Neural crest cell (in vitro differentiated cells): ENCODE data around the gene CRYAB. TPM values are rescaled to one million over a fixed set of nuclear protein-coding genes. Genes with fewer than 3 reads are reported as not detected.
"Not testable (repeated sequence)": the region's sequence is repeated elsewhere in the genome, so short reads cannot be mapped to it uniquely, and the experiment has no call there.

ENCODE experiments used
- DNase-seq: peaks from one replicate; pipeline ENCODE4 v3.0.0; 2021; ENCODE audit warnings: low read depth, mixed read lengths, low spot score
- H3K27ac Mint-ChIP-seq: one replicate; pipeline ENCODE4 v1.8.0; 2021; ENCODE audit warnings: mild to moderate bottlenecking, mixed read lengths; ENCODE audit not compliant: unreplicated experiment
- H3K27me3 Mint-ChIP-seq: 2 replicates; pipeline ENCODE4 v1.8.0; 2021; ENCODE audit warnings: low read depth, mild to moderate bottlenecking, mixed read lengths
- H3K36me3 Mint-ChIP-seq: 2 replicates; pipeline ENCODE4 v1.8.0; 2021; ENCODE audit warnings: low read depth, mild to moderate bottlenecking, mixed read lengths
- H3K4me1 Mint-ChIP-seq: 2 replicates; pipeline ENCODE4 v1.8.0; 2021; ENCODE audit warnings: mixed read lengths
- H3K4me3 Mint-ChIP-seq: one replicate; pipeline ENCODE4 v1.8.0; 2021; ENCODE audit warnings: mild to moderate bottlenecking, mixed read lengths
- H3K9me3 Mint-ChIP-seq: 2 replicates; pipeline ENCODE4 v1.8.0; 2021; ENCODE audit warnings: mixed read lengths
- CTCF ChIP-seq: fragments of 200-600 bp; sonication (generic); conservative IDR thresholded peaks from 2 replicates; pipeline ENCODE4 v1.5.0; 2021; ENCODE audit warnings: antibody characterized with exemption, mild to moderate bottlenecking
- total RNA-seq: library from RNA; stranded (reverse); gene quantifications from 2 replicates; pipeline ENCODE4 v1.2.1, GENCODE V29; 2021

The CRYAB gene
- total RNA-seq, 1 donor from 2014 or later: not detected

DNA sequence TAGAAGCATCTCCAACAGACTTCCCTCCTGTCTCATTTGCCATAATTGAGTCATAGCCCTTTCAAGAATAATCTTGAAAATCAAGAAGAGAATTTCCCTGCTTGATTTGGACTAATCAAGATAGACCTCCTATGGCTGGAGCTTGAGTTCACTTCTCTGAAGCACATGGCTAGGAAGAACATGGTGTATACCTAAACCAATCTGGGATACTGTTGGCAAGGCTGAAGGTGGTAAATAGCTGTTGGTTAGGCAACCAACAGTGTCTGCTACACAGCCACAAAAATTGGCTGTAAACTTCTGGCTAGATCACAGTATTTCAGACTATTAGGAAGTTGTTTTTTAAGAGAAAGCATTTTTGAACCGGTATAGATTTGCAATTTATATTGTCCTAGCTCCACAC, 4.9 kb downstream of the CRYAB start:
- H3K27ac Mint-ChIP-seq: no peak overlapping the region
- TF ChIP-seq CTCF: no peak
- H3K4me1 Mint-ChIP-seq: peaks cover 5% of the 10 kb centered on the region
- H3K36me3 Mint-ChIP-seq: no peaks in the 10 kb centered on the region
- peaks cover 4% of the 10 kb centered on the region for H3K27me3 Mint-ChIP-seq
- no peak for DNase-seq
- H3K4me3 Mint-ChIP-seq: no peak overlapping the region
- no peaks in the 10 kb centered on the region for H3K9me3 Mint-ChIP-seq

- peaks cover 4% of the 10 kb centered on the region for H3K27me3 Mint-ChIP-seq
- no peak for TF ChIP-seq CTCF
- H3K36me3 Mint-ChIP-seq: no peaks in the 10 kb centered on the region
- no peaks in the 10 kb centered on the region for H3K4me1 Mint-ChIP-seq
- DNase-seq: no peak
- no peak overlapping the region for H3K27ac Mint-ChIP-seq
- H3K9me3 Mint-ChIP-seq: no peaks in the 10 kb centered on the region
- no peak overlapping the region for H3K4me3 Mint-ChIP-seq
Measured at GRCh38 chr11:111905411-111905810, 6.2 kb downstream of the CRYAB start.

DNA sequence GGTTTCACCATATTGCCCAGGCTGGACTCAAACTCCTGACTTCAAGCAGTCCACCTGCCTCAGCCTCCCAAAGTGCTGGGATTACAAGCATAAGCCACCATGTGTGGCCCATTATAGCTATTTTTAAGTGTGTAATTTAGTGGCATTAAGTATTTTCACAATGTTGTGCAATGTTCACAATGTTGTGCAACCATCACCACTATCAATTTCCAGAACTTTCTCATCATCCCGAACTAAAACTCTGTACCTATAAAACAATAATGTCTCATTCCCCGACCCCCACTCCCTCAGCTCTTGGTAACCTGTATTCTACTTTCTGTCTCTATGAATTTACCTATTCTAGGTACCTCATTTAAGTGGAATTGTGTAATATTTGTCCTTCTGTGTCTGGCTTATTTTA, 24.7 kb downstream of the CRYAB start:
- H3K36me3 Mint-ChIP-seq: no peaks in the 10 kb centered on the region
- H3K4me1 Mint-ChIP-seq: no peaks in the 10 kb centered on the region
- no peak overlapping the region for H3K4me3 Mint-ChIP-seq
- H3K27ac Mint-ChIP-seq: no peak overlapping the region
- DNase-seq: no peak
- no peak for TF ChIP-seq CTCF
- no peaks in the 10 kb centered on the region for H3K9me3 Mint-ChIP-seq
- no peaks in the 10 kb centered on the region for H3K27me3 Mint-ChIP-seq

GRCh38 chr11:111886032-111886431, 25.5 kb downstream of the CRYAB start:
- no peak overlapping the region for H3K27ac Mint-ChIP-seq
- DNase-seq: no peak
- TF ChIP-seq CTCF: no peak
- no peaks in the 10 kb centered on the region for H3K27me3 Mint-ChIP-seq
- no peak overlapping the region for H3K4me3 Mint-ChIP-seq
- no peaks in the 10 kb centered on the region for H3K9me3 Mint-ChIP-seq
- no peaks in the 10 kb centered on the region for H3K36me3 Mint-ChIP-seq
- H3K4me1 Mint-ChIP-seq: no peaks in the 10 kb centered on the region

- not testable (repeated sequence) for H3K4me1 Mint-ChIP-seq, H3K36me3 Mint-ChIP-seq, H3K9me3 Mint-ChIP-seq, H3K4me3 Mint-ChIP-seq, H3K27me3 Mint-ChIP-seq, H3K27ac Mint-ChIP-seq, DNase-seq
Measured at GRCh38 chr11:111885053-111885452, 26.5 kb downstream of the CRYAB start.

DNA sequence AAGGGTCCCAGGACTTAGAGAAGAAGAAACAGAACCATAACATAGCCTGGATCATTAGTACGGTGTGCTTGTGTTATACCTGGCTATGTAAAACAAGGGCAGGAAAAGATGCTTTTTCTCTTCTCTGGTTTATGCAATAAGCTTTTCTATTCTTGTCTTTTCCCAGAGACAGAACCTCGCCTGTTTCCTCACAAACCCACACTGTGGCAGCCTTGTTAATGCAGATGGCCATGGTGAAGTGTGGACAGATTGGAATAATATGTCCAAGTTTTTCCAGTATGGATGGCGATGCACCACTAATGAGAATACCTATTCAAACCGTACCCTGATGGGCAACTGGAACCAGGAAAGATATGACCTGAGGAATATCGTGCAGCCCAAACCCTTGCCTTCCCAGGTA, 29.4 kb downstream of the CRYAB start:
- H3K36me3 Mint-ChIP-seq: no peaks in the 10 kb centered on the region
- H3K27ac Mint-ChIP-seq: no peak overlapping the region
- H3K27me3 Mint-ChIP-seq: no peaks in the 10 kb centered on the region
- no peak for DNase-seq
- no peaks in the 10 kb centered on the region for H3K9me3 Mint-ChIP-seq
- H3K4me1 Mint-ChIP-seq: peaks cover 17% of the 10 kb centered on the region
- no peak overlapping the region for H3K4me3 Mint-ChIP-seq
- TF ChIP-seq CTCF: no peak
